Measurements from ENCODE around the gene SLC13A2. TPM values are rescaled to one million over a fixed set of nuclear protein-coding genes. Genes with fewer than 3 reads are reported as not detected.
"Not testable (repeated sequence)": the region's sequence is repeated elsewhere in the genome, so short reads cannot be mapped to it uniquely, and the experiment has no call there.

The SLC13A2 gene
- total RNA-seq, 1 donor from 2014 or later: not detected

- no peak overlapping the region for H3K4me3 Mint-ChIP-seq
- Histone ChIP-seq H3K79me2 (ENCODE audit: low read depth) (no peaks in the 10 kb centered on the region), H3K9ac (no peak overlapping the region), H3K27me3 (no peaks in the 10 kb centered on the region), H3K27ac (no peak overlapping the region), H3K4me1 (no peaks in the 10 kb centered on the region), H4K20me1 (ENCODE audit: low read depth) (no peaks in the 10 kb centered on the region), H3K4me3 (no peak overlapping the region), H3F3A (ENCODE audit: low read depth) (no peaks in the 10 kb centered on the region), H3K9me3 (ENCODE audit: low read depth) (no peaks in the 10 kb centered on the region), H2AFZ (replicated peaks) (no peak overlapping the region), H3K4me2 (no peak overlapping the region), H3K36me3 (no peaks in the 10 kb centered on the region)
- no peak for DNase-seq (ENCODE audit: low spot score)
- no peak for TF ChIP-seq EZH2phosphoT487 (IDR thresholded peaks at IDR 0.05)
- TF ChIP-seq EZH2 (IDR thresholded peaks at IDR 0.05): no peak
- no peak for TF ChIP-seq CTCF (IDR thresholded peaks at IDR 0.05)
- H3K9me3 Mint-ChIP-seq: peaks cover 5% of the 10 kb centered on the region
- peaks cover 9% of the 10 kb centered on the region for H3K27me3 Mint-ChIP-seq (ENCODE audit: insufficient read depth, low read depth)
- no peak overlapping the region for H3K27ac Mint-ChIP-seq
- no peaks in the 10 kb centered on the region for H3K36me3 Mint-ChIP-seq
- no peaks in the 10 kb centered on the region for H3K4me1 Mint-ChIP-seq
Measured at GRCh38 chr17:28447396-28447760, 26.1 kb upstream of the SLC13A2 start.

- no peaks in the 10 kb centered on the region for H3K36me3 ChIP-seq
- Mint-ChIP-seq H3K4me1 (no peaks in the 10 kb centered on the region), H3K27ac (no peak overlapping the region), H3K9me3 (peaks cover 15% of the 10 kb centered on the region), H3K27me3 (ENCODE audit: insufficient read depth, low read depth) (peaks cover 6% of the 10 kb centered on the region), H3K36me3 (no peaks in the 10 kb centered on the region), H3K4me3 (no peak overlapping the region)
- no peaks in the 10 kb centered on the region for H3K9me3 ChIP-seq (ENCODE audit: low read depth)
- no peak overlapping the region for H3K9ac ChIP-seq
- H3K4me3 ChIP-seq: no peak overlapping the region
- no peak overlapping the region for H3K4me2 ChIP-seq
- H2AFZ ChIP-seq (replicated peaks): no peak overlapping the region
- H3K79me2 ChIP-seq (ENCODE audit: low read depth): no peaks in the 10 kb centered on the region
- no peaks in the 10 kb centered on the region for H3K4me1 ChIP-seq
- H4K20me1 ChIP-seq (ENCODE audit: low read depth): no peaks in the 10 kb centered on the region
- no peaks in the 10 kb centered on the region for H3F3A ChIP-seq (ENCODE audit: low read depth)
- no peak for DNase-seq (ENCODE audit: low spot score)
- H3K27me3 ChIP-seq: no peaks in the 10 kb centered on the region
- no peak overlapping the region for H3K27ac ChIP-seq
- no peak for TF ChIP-seq EZH2phosphoT487 (IDR thresholded peaks at IDR 0.05)
Measured at GRCh38 chr17:28449859-28450258, 23.6 kb upstream of the SLC13A2 start.

GRCh38 chr17:28457890-28458289, 15.6 kb upstream of the SLC13A2 start:
- H3F3A ChIP-seq (ENCODE audit: low read depth): no peaks in the 10 kb centered on the region
- H3K79me2 ChIP-seq (ENCODE audit: low read depth): no peaks in the 10 kb centered on the region
- H3K9ac ChIP-seq: no peak overlapping the region
- H3K27me3 ChIP-seq: no peaks in the 10 kb centered on the region
- no peak overlapping the region for H3K4me2 ChIP-seq
- H4K20me1 ChIP-seq (ENCODE audit: low read depth): no peaks in the 10 kb centered on the region
- no peak for TF ChIP-seq CTCF (IDR thresholded peaks at IDR 0.05)
- no peak for TF ChIP-seq EZH2 (IDR thresholded peaks at IDR 0.05)
- TF ChIP-seq EZH2phosphoT487 (IDR thresholded peaks at IDR 0.05): no peak
- H3K9me3 ChIP-seq (ENCODE audit: low read depth): no peaks in the 10 kb centered on the region
- Mint-ChIP-seq H3K4me3 (no peak overlapping the region), H3K4me1 (no peaks in the 10 kb centered on the region), H3K9me3 (peaks cover 13% of the 10 kb centered on the region), H3K27ac (no peak overlapping the region), H3K27me3 (ENCODE audit: insufficient read depth, low read depth) (peaks cover 2% of the 10 kb centered on the region), H3K36me3 (no peaks in the 10 kb centered on the region)
- no peaks in the 10 kb centered on the region for H3K36me3 ChIP-seq
- H3K4me3 ChIP-seq: no peak overlapping the region
- H3K4me1 ChIP-seq: no peaks in the 10 kb centered on the region
- no peak overlapping the region for H3K27ac ChIP-seq
- no peak overlapping the region for H2AFZ ChIP-seq (replicated peaks)
- DNase-seq (ENCODE audit: low spot score): no peak

- not testable (repeated sequence) for H3K27ac Mint-ChIP-seq; H3K4me1 ChIP-seq; H3K4me1 Mint-ChIP-seq; H4K20me1 ChIP-seq (ENCODE audit: low read depth); H3K4me2 ChIP-seq; DNase-seq (ENCODE audit: low spot score); H3K27me3 ChIP-seq; H3K79me2 ChIP-seq (ENCODE audit: low read depth); H3K27ac ChIP-seq; H3K36me3 ChIP-seq; H3K36me3 Mint-ChIP-seq; H3K27me3 Mint-ChIP-seq (ENCODE audit: insufficient read depth, low read depth); H2AFZ ChIP-seq (replicated peaks); H3K9ac ChIP-seq; H3F3A ChIP-seq (ENCODE audit: low read depth); H3K4me3 ChIP-seq; H3K9me3 ChIP-seq (ENCODE audit: low read depth); H3K4me3 Mint-ChIP-seq
- peaks cover 12% of the 10 kb centered on the region for H3K9me3 Mint-ChIP-seq
Measured at GRCh38 chr17:28458881-28459280, 14.6 kb upstream of the SLC13A2 start.

All from neural progenitor cell (in vitro differentiated cells).